Cerebellar cortex (tissue), 1 donor: ENCODE data around the gene CHST9.
"Not testable (repeated sequence)": the region's sequence is repeated elsewhere in the genome, so short reads cannot be mapped to it uniquely, and the experiment has no call there.

Experiments used
- DNase-seq: peaks from one replicate; pipeline ENCODE4 v3.0.0-alpha.2; 2015; ENCODE audit warnings: low spot score

The CHST9 gene

DNA sequence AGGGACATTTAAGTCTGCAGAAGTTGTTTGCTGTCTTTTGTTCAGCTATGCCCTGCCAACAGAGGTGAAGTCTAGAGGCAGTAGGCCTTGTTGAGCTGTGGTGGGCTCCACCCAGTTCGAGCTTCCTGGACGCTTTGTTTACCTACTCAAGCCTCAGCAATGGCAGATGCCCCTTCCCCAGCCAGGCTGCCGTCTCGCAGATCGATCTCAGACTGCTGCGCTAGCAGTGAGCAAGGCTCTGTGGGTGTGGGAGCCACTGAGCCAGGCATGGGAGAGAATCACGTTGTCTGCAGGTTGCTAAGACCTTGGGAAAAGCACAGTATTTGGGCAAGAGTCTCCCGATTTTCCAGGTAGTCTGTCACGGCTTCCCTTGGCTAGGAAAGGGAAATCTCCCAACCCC lies 91.8 kb downstream of the CHST9 start:
- DNase-seq = not testable (repeated sequence)

DNA sequence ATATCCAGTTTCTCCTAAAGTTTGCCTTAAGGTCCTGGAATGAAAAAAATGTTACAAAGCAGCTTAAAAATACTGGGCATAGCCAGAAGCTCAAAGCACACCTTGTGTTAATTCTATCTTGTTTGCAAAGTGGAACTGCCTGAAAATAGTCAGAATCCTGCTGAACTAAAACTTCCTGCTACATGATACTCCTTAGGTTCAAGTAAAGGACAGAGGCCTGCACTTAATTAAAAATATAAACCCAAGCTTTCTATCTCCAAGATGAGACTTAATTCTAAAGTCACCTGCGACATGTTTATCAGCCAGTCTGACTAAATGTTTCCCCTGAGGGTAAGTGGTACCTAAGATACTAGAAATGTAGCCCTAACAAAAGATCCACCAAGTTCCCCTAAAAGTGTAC lies 103.4 kb downstream of the CHST9 start:
- no peak for DNase-seq

DNA sequence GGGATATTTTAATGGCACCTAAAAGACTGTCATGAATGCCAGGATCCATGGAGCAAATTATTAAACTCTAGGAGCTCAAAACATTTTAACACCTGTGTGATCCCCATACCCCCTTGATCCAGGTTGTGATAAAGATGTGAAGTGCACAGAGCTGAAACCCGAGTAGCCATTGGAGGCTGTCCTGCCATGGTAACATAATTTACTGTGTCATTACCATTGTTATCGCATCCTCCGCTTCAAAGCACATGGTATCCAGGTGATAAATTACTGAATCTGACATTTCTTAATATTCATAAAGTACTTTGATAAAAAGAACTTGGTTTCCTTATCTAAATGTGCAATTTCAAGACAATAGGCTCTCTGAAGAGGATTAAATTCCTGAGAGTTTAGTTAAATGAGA lies 109.3 kb downstream of the CHST9 start:
- DNase-seq = no peak

DNA sequence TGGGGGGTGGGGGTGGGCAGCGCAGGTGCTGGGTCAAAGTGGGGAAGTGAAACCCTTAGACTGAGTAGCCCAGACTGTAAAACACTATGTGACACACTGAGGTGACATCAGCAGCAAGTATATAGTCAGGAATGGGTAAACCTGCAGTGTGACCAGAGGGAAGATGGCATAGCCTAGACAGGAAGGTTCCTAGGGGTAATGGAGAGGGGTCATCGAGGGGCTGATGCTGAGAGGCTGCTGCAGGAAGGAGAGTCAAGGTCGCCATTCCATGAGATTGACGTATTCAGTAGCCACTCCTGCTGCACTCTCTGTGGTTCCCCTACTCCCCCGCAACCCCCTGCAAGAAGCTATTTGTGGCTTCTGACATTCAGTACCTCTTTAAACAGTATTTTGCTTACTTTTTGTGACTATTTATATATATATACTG lies 111.7 kb downstream of the CHST9 start:
- no peak for DNase-seq

DNA sequence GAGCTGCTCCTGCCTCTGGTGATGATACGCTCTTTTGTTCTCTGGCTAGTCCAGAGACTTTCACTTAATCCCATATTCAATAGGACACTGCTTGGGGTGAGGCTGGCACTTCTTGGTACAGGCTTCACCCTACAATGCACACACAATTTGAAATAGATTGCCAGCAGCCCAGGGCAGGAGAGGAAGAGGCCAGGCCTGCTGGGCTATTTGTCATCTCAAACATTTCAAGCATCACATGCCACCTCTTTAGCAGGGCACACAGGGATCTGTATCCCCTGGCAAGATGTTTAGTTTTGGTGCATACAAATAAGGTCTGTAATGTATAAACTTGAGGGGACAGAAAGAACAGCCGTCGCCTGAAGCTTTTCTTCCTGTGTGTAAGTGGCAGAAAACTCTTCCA lies 120.4 kb downstream of the CHST9 start:
- no peak for DNase-seq

DNA sequence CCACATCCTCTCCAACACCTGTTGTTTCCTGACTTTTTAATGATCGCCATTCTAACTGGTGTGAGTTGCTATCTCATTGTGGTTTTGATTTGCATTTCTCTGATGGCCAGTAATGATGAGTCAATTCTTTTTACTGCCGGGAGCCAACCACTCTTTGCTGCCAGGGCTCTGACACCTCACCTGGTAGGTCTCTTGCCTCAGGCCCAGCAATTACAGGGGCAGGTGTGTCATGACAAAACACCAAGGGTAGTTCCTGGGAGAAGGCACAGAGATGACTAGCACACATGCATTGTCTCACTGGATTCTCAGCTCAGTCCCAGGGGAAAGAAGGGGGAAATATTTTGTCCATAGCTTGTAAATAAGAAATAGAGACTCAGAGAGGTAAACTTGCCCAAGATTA lies 122.3 kb downstream of the CHST9 start:
- no peak for DNase-seq

DNA sequence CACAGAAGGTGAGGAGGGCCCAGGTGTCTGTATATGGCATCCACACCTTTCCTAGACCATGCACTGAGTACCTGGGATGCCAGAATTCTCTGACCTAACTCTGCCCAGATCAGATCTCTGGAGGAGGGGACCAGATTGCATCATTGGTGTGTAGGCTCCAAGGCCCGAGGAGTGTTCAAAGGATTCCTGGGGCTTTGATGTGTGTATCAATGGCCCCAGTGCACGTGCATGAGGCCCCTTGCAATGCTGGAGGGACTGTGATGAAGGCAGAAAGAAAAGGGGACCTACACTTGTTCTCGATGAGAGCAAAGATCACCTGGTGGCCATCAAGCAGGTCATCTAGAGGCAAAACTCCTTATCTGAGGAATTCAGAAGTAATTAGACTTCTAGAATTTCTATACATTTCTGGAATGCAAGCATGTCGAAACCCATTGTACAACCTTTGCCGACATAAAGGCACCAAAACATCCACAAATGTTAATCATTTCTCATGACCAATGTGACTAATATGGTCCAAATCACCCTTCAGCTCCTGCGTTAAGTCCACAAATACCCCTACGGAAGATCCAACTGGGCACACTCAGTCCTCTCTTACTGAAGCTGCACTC lies 123.5 kb downstream of the CHST9 start:
- no peak for DNase-seq

DNA sequence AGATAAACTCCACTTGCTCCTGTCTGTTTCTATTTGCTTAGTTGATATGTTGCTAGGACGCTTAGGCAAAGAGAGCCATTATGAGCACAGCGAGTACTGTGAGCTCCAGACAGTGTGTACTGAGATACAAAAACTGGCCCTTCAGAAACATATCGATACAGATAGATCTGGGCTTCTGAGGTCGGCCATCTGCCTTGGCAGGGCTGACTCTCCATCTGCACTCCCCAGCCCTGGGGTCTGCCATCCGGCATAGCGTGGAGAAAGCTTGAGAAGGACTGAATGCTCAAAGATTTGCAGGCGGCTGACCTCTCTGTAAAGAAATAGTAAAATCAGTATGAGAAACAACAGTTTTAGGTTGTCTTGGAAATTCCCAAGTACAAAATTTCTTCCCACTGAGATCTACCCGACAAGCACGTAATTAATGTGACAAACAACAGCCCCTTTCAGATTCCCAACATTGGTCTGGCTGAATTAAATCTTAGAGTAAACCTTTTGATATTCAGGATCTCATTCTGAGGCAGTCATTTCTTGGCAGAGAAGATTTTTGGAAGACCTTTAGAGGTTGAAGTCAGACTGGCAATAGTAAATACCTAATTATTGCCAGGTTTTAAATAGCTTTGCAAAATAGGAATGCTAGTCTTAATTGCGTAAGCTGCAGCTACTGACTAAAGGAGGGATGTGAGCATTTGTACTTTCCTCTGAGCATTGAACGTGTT lies 127.4 kb downstream of the CHST9 start:
- DNase-seq = peak; percentile 13

DNA sequence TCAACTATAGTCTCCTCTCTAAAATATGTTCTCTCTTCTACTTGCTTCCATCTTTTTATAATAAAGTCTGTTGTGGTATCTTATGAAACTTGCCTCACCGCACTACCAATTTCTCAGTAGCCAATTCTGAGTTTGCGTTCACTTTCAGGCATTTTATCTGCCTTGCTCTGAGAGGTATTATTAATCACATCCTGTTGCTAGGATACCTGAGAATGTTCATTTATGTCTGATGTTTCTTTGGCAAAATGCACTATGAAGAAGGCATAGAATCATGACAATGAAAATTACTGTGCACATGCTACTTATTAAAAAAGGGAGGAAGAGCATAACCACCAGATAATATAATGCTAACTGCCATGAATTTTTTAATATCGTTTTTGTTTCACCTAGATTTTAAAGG lies 130.2 kb downstream of the CHST9 start:
- no peak for DNase-seq

DNA sequence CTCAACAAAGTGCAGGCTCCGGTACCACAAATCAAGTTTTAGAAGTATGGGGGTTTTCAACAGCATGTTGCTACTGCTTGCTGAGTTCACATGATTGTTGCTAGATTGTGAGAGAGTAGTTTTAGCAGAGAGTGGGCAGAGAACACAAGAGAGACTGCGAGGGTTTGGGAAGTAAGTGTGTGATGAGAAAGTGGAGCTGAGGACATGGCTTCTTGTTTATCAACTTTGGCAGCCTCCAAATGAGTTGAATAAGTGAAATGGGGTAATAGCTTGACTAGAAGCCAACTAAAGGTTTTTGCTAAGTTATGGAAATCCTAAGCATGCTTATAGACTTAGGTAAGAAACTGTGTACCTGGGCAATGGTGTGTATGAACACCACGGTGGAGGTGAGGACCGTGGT lies 135.1 kb downstream of the CHST9 start:
- DNase-seq = no peak

DNA sequence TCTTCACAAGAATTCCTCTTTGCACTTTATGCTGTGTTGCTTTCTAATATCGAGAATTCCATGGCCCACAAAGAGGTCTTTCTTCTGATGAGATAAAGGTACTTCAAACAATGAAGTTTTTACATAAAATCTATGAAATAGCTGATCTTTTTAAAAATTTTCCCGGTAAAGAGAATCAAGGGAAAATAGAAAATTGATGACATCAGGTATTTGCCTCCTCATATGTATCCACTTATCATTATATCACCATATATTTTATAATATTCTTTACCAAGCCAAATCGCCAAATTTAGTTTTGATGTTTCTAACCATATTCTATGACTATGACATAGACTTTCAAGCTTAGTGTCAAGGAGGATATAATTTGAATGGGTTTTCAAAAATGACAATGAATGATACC lies 139.8 kb downstream of the CHST9 start:
- no peak for DNase-seq

DNA sequence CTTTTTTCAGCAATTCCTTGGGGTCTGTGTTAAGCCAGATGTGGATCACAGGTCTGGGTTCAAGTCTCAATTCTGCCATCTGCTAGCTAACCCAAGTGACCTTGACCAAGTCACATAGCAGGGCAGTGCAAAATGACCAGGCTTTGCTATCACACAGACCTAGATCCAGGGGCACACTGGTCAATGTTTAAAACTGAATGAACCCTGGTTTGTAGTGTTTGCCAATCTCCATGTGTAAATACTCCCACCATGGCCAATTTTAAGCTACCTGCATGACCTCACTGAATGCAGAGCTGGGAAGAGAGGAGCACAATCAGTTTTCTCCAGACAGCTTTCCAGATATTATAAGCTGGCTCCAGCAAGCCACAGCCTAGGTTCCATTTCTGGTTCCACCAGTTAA lies 142.9 kb downstream of the CHST9 start:
- DNase-seq = no peak

DNA sequence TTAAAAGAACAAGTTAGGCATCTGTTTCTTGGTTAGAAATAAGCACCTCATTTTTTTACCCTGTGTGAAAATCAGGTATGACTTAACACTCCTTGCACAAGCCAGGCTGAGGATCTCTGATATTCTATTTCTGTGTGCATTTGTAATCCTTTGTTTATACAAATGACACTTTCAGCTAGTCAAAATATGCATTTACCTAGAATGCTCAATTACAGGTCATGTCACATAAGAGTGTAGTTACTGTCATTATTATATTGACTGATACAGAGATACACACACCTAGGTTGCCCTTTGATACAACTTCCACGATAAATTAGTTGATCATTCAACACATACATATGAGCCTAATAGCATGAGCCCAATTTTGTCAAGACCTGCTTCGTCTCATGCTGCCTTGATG lies 144.3 kb downstream of the CHST9 start:
- no peak for DNase-seq

DNA sequence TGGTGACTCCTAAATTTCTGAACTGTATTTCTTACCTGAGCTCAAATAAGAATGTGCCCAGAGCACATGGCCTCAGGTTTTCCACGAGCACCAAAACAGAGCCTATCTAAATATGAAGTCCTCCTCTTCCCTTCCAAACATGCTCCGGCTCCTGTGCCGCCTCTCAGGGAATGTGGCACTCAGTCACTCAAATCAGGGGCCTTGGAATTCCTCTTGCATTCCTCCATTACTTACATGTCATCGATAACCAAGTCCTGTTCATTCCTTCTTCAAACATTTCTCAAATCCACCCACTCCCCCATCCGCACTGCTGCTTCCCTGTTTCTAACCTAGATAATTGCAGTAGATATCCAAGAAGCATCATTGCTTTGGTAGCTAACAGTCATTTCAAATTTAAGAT lies 151.4 kb downstream of the CHST9 start:
- DNase-seq = no peak

DNA sequence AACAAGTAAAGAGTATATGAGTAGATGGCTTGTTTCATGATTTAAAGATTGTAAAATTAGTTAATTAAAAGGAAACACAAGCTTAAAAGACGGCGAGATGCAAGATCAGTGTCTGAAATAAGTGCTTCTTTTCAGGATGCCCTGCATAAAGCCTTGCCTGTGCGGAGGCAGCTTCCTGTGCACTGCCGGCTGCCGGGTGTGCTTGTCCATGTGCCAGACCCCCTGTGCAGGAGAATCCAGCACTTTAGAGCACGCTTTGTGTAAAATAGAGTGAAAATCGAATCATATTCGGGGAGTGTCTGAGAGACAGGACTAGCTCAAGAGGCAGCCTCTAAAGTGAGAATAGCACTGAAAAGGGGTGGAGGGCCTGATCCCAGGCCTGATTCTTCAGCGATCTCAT lies 154.7 kb downstream of the CHST9 start:
- no peak for DNase-seq

DNA sequence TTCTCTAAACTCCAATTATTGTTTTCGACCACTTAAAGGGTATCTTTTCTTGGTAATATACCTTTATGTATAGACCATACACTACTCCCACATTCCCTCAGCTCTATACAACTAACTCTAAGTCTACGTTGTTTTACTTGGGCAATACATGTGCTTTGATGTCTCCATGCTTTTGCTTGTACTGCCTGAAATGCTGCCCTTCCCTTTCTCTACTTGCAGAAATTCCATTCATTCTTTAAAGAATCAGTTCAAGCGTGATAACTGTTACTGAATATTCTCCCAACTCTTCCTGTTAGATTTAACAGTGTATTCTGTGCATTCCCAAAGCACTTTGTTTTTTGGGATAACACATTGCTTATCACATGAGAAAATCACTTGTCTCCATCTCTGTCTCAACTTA lies 162.6 kb downstream of the CHST9 start:
- DNase-seq = no peak

DNA sequence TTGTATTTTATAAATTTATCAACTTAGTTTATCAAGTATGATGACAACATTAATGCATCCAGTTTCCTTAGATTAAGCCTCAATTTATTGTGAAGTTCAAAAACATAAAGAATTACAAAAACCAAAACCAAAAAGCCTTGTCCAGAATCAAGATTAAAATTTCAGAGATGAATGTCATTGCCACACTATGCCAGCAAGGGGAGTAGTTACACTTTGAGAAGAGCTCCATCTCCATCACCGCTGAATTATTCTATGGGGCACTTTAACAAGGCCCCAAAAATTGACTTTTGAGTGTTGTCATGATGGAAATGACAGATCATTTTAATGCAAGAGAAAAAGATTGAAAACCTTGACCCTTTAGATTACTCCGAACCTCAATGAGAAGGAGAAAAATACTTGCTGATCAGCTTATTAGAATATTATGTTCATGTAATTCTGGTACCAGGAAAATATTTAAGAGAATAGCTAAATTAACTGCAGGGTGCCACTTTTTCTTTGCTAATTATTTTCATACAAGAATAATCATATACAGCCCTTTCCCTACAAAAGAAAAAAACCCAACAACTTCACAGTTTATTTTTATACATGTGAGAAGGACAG lies 167.1 kb downstream of the CHST9 start:
- peak; percentile 12 for DNase-seq

DNA sequence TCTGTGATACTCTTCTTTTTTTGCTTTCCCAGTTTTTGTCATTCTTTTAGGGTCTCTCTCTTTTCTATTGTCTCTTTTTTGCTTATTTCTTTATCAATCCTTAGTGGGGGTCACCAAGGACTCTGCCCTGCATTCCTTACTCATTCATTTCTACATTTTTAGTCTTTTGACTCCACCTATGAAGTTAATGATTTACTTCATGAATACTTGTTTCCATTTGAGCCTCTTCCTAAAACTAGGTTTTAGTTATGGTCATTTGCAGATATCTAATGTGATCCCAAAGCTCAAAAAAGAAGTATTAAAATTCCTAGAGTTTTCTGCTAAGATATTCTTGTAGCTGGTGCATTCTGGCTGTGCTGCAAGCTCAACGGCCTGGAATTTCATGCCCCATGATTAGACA lies 170.3 kb downstream of the CHST9 start:
- no peak for DNase-seq

DNA sequence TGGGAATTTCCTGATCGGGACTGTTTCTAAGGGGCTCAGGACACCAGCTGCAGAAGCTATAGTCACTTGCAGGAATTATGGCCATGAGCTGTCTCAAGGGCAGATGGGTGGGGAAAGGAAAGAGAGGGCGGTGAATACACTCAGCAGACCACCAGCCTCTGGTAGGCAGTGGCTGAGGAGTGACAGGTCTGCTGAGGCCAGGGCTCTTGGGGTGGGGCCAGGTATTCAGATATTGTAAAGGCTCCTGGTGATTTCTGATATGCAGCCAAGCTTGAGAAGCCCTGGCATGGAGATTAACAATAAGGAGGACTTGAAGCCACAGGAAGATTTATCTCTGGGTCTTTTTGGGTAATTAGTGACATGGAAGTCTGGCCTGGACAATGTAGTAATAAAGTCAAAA lies 174.3 kb downstream of the CHST9 start:
- DNase-seq = no peak

DNA sequence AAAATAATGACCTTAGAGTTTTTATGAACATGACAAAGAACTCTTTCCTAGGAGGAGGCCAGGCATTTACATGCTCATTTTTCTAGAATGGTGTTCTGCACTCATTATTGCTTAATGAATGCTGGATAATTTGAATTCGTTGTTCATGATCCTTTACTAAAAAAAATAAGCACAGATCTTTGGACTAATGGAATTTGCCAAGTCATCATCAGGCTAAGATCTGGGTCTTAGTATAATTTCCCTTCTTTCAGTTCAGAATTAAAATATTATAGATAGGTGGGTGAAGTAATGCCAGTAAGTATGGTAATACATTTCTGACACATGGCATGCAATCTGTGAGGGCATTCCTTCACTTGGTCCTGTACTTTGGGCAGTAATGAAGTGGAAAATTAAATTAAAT lies 175.8 kb downstream of the CHST9 start:
- no peak for DNase-seq

DNA sequence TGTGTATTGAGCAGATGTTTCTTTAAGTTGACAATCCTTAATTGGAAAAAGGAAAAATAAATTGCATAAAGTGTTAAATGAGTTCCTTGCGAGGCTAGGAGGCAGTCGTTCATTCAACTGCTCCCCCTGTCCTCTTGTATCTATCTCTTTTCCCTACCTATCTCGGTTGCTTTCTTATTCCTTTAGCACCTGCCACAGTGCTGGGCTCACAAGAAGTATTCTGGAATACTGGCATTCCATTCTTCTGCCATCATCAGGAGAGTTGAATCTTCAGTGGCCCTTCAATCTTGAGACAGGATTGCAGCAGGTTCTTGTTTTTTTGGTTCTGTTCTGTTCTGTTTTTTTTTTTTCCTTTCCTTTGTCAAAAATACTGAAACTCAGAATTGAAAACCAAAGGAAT lies 176.5 kb downstream of the CHST9 start:
- no peak for DNase-seq

DNA sequence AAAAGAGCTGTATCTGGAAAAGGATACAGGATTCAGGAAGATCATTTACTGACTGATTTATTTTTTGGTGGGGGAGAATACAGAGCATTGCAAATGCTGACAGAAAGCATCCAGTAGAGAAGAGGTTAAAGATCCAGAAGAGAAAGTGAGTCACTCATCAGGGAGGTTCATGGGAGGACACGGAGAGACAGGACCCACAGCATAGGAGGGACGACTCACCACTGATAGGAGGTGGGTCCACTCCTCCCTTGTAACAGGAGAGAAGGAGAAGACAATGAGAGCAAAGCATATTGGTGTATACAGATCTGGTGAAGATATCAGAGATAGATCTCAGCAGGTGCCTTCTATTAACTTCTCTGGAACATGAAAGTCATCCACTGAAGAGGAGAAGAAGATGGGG lies 177.2 kb downstream of the CHST9 start:
- DNase-seq = no peak

DNA sequence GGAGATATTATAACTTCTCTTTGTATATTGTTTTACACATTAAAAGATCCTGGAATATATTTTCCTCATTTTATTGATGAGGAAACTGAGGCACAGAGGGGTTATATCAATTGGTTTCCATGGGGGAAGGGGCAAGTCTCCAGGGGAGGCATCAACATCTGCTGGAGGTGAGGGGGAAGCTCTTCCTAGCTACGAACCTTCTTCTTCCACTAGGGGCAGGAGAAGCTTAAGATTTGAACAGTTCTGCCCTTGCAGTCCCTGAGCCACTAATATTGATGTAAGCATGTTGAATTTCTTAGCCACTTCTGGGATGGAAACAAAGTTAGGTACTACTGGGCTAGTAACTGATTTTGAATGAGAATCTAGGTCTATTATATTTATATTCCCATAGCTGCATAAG lies 179.5 kb downstream of the CHST9 start:
- no peak for DNase-seq
